CD4-positive, alpha-beta T cell treated with Interleukin-4 for 4 hours (primary cell): ENCODE data around the gene PLD6.
"Not testable (repeated sequence)": the region's sequence is repeated elsewhere in the genome, so short reads cannot be mapped to it uniquely, and the experiment has no call there.

Experiments used
- DNase-seq: peaks from one replicate; pipeline ENCODE4 v3.0.0-alpha.2; 2020

The PLD6 gene

GRCh38 chr17:17172990-17173389, 33.1 kb downstream of the PLD6 start:
- DNase-seq: no peak

DNA sequence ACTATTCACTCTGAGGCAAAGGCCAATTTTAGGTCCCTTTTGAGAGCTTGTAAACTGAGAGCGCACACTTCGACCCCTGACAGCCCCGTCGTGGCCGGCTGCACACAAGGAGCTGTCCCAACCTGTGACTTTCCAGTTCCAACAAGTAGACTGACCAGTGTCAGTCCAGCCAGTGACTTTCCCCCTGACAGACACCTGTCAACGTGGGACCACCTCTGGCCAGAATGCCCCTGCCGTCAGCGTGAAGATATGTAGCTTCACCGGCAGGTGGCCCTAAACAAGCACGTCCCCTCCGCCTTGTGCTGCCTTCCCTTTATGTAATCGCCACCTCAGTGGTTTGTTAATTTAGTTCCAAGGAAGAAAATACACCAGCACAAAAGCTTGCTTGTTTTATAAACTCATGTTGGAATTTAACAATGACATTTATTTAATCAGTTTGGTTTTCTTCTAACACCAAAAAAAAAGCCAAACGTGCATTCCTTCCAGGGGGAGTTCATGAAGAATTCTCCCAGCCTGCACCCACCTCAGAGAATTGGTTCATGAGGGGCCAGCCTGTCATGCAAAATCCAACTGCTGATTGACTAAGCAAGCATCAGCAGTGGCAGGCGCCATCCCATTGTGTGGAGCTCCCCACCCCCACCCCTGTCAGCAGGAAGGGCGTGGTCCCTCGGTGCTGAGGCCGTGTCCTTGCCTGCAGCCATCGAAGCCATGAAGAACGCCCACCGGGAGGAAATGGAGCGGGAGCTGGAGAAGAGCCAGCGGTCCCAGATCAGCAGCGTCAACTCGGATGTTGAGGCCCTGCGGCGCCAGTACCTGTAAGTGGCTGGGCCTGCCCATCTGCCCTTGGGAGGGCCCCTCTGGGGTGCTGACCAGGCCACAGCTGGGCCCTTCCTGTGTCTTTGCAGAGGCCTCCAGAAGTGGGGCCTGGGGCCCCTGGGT, 33.9 kb downstream of the PLD6 start:
- no peak for DNase-seq

GRCh38 chr17:17171186-17171585, 34.9 kb downstream of the PLD6 start:
- no peak for DNase-seq

DNA sequence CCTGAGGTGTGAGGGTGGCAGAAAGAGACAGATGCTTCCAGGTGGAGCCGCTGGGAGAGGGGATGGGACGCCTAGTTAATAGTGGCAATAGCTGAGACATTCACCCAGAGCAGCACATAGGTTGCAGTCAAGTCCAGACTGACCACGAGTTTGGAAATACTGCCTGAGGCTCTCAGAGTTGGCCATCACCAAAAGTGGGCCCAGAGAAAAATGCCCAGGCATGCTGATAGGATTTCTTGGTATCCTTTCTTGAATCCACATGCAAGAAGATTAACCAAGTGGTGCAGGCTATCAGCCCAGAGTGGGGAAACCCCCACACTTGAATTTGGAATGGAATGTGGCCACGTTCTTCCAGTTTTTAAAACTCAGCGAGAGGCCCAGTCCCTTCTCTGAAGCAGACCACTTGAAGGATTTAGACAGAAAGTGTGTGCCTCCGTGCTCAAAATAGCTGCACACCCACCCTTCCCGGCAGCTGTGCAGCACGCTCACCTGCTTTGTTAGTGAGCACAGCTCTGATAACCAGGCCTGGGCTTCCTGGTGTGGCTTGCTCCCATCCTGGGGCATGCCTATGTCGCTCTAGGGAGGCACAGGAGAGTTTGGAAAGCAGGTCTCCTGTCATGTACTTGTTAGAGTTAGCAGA, 35.7 kb downstream of the PLD6 start:
- no peak for DNase-seq

DNA sequence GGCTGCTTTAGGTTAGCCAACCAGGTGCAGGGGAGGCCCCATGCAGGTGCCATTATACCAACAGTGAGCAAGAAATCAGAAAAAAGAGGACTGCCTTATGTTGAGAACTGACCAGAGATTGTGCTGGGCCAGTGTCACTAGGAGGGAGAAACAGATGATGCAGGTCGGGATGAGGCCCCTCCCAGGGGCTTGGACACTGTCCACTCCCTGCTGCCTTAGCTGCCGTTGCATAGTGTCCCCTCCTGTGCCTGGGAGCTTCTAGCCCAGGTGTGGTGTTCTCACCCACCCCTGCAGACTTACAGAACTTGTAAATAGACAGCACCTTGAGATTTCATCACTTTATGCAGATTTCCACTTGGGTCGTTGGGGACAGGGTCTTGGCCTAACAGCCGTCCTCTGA, 36.7 kb downstream of the PLD6 start:
- DNase-seq: no peak

- no peak for DNase-seq
Measured at GRCh38 chr17:17168401-17168800, 37.7 kb downstream of the PLD6 start.

DNA sequence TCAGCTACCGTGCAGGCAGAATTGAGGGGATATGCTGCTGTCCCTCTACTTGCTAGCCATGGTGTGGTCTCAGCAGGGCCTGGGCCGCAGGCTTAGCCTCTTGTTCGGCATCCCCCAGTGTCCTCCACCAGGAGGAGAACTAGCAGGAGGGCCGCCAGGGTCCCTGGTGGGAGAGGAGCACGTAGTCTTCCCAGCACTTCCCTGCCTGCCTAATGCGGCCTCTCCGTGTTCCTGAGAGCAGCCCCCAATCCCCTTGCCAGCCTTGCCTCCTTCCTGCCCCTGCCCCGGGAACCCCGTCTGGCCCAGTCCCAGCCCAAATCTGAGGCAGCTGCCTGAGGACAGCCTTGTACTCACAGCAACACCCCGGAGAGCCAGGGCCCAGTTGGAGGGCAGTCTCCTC, 38.1 kb downstream of the PLD6 start:
- DNase-seq: no peak

GRCh38 chr17:17167356-17167755, 38.8 kb downstream of the PLD6 start:
- no peak for DNase-seq

DNA sequence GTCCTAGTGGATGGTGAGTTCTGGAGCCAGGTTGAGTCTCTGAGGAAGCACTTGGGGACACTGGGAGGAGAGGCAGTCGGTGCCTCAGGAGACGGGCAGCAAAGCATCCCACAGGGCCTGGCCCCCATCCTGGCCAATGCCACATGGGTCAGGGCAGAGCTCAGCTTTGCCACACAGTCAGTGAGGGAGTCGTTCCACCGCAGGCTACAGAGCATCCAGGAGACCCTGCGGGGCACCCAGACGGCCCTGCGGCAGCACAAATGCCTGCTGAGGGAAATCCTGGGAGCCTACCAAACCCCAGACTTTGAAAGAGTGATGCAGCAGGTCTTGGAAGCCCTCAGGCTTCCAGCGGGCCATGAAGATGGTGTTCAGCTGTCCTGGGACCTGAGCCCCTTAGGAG, 39.7 kb downstream of the PLD6 start:
- DNase-seq: no peak

DNA sequence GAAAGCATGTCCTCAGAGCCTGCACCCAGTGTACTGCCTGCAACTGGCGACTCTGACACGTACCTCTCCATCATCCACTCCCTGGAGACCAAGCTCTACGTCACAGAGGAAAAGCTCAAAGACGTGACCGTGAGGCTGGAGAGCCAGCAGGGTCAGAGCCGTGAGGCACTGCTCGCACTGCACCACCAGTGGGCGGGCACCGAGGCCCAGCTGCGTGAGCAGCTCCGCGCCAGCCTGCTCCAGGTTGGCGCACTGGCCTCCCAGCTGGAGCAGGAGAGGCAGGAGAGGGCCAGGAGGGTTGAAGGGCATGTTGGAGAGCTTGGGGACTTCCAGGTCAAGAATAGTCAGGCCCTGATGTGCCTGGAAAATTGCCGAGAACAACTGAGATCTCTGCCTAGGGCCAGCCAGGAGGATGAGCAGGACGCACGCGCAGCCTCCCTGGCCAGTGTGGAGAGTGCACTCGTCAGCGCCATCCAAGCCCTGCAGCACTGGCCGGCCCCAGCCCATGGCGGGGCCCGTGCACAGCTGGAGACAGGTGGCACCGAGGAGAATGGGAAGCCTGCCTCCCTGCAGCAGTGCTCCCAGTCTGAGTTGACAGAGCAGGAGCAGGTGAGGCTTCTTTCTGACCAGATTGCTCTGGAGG, 40.3 kb downstream of the PLD6 start:
- no peak for DNase-seq

GRCh38 chr17:17164676-17165075, 41.5 kb downstream of the PLD6 start:
- no peak for DNase-seq

- DNase-seq: no peak
Measured at GRCh38 chr17:17164156-17164555, 42.0 kb downstream of the PLD6 start.

DNA sequence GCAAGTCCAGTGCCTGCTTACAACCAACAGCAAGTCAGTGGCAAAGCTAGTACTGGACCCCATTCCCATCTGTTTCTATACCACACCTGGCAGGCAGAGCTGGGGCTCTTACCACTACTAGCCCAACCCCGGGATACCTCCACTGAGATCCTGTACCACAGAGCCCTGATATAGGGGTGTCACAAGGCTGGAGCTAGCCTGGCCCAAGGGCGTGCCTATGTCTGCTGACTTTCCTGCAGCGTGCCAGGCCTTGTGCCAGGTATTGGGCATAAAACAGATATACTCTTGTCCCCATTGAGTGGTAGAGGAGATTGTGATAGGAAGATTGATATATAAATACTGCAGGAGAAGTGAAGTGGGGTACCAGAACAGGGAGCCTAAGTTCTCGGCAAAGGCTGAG, 44.4 kb downstream of the PLD6 start:
- no peak for DNase-seq

DNA sequence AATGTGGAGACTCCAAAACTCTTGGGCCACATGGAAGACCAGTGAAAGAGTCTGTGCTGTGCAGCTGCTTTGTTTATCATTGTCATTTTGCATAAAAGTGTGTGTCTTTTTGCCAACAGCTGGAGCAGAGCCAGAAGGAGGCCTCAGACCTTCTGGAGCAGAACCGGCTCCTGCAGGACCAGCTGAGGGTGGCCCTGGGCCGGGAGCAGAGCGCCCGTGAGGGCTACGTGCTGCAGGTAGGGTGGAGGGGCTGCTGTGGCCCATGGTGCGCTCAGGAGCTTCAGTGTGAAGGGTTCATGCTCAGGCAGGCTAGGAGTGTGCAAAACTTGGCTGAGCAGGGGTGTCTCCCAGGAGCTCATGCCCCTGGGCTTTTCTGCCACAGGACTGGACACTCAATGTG, 45.0 kb downstream of the PLD6 start:
- DNase-seq: no peak

- no peak for DNase-seq
Measured at GRCh38 chr17:17159571-17159970, 46.6 kb downstream of the PLD6 start.

DNA sequence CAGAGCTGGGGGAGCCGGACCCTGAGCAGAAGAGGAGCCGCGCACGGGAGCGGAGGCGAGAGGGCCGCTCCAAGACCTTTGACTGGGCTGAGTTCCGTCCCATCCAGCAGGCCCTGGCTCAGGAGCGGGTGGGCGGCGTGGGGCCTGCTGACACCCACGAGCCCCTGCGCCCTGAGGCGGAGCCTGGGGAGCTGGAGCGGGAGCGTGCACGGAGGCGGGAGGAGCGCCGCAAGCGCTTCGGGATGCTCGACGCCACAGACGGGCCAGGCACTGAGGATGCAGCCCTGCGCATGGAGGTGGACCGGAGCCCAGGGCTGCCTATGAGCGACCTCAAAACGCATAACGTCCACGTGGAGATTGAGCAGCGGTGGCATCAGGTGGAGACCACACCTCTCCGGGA, 47.6 kb downstream of the PLD6 start:
- not testable (repeated sequence) for DNase-seq

- no peak for DNase-seq
Measured at GRCh38 chr17:17157041-17157440, 49.1 kb downstream of the PLD6 start.

- DNase-seq: no peak
Measured at GRCh38 chr17:17156511-17156910, 49.6 kb downstream of the PLD6 start.

GRCh38 chr17:17156107-17156506, 50.0 kb downstream of the PLD6 start:
- no peak for DNase-seq

- no peak for DNase-seq
Measured at GRCh38 chr17:17155568-17155967, 50.6 kb downstream of the PLD6 start.

- peak; percentile 27 for DNase-seq
Measured at GRCh38 chr17:17154981-17155380, 51.2 kb downstream of the PLD6 start.

DNA sequence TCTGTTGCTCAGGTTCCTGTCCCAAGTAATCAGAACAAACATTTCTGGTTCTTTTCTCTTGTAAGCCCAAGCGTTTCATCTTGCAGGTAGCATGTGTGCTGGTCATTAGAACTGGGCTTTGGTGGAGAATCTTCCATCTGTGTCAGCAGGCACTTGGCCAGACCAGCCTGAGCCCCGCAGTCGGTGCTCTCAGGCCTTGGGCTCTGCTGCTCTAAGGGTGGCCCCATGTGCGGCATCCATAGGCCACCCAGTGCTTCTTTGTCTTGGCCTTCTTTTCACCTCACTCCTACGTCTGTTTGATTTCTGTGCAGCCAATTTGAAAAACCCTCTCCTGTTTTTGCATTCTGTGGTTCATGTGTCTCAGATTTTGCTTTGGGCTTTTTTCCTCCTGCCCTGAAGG, 51.6 kb downstream of the PLD6 start:
- DNase-seq: no peak

- DNase-seq: no peak
Measured at GRCh38 chr17:17153709-17154108, 52.4 kb downstream of the PLD6 start.

DNA sequence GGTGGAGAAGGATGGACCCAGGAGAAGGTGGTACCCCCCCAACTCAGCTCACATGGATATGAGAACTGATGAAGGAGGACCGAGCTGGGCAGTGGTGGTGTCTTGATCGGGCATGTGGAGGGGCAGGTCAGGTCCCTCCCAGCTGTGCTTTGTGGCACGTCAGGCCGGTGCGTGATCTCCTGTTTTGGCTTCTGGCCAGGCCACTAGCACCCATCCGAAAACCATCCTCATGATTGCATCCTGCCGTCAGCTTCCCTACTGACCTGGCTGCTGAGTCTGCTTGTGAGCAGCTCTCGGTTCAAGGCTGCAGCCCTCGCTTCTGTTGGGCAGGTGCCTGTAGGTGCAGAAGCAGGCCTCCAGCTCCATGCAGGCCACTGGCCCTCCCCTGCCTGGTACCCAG, 53.1 kb downstream of the PLD6 start:
- no peak for DNase-seq
